ENCODE measurements around the gene ERG.
A peak's percentile ranks its signal among the peaks of the same experiment; 100 is the strongest.

ERG gene

GRCh38 chr21:38498057-38498833 is at the start of gene ERG:
ERG (minus strand) TSS chr21:38498477; CDS start chr21:38498380, 97 bp downstream.
- peak within 1 kb of the TSS in 4 of 5 donors; percentile 62 to 93 (median 74) for H3K9ac ChIP-seq (ENCODE audit: low read length in 5 of 5)
- H3K27ac ChIP-seq (ENCODE audit: low read depth, low read length), result peak within 1 kb of the TSS; percentile 76
- peaks cover 0 to 22% (median 3%) of the 10 kb centered on the region in 5 donors for H3K4me1 ChIP-seq (ENCODE audit: control insufficient read depth in 5 of 5, insufficient read depth in 5 of 5, low read length in 5 of 5)

GRCh38 chr21:38544661-38545060 is 46.4 kb upstream of the ERG start:
- no peak overlapping the region for H3K4me3 ChIP-seq (ENCODE audit: low read depth in 1 of 5, low read length in 5 of 5)
- no peak overlapping the region for H3K27ac ChIP-seq (ENCODE audit: low read depth, low read length)
- H3K9ac ChIP-seq (ENCODE audit: low read length in 5 of 5), result no peak overlapping the region
- H3K4me1 ChIP-seq (ENCODE audit: control insufficient read depth in 5 of 5, insufficient read depth in 5 of 5, low read length in 5 of 5), result no peaks in the 10 kb centered on the region
- H3K36me3 ChIP-seq (ENCODE audit: control insufficient read depth in 5 of 5, insufficient read depth in 5 of 5, low read length in 5 of 5), result no peaks in the 10 kb centered on the region
- peaks cover 0 to under 1% (median 0%) of the 10 kb centered on the region in 5 donors for H3K27me3 ChIP-seq (ENCODE audit: control insufficient read depth in 5 of 5, insufficient read depth in 4 of 5, low read length in 5 of 5)
- H3K9me3 ChIP-seq (ENCODE audit: control insufficient read depth in 5 of 5, low read length in 5 of 5), result no peaks in the 10 kb centered on the region

More at GRCh38 chr21:38498057-38498833, at the start of gene ERG:
- Histone ChIP-seq H3K9me3 (ENCODE audit: control insufficient read depth in 5 of 5, low read length in 5 of 5) (no peaks in the 10 kb centered on the region), H3K36me3 (ENCODE audit: control insufficient read depth in 5 of 5, insufficient read depth in 5 of 5, low read length in 5 of 5) (no peaks in the 10 kb centered on the region), H3K4me3 (ENCODE audit: low read depth in 1 of 5, low read length in 5 of 5) (peak within 1 kb of the TSS; percentile 36 to 79 (median 63)), H3K27me3 (ENCODE audit: control insufficient read depth in 5 of 5, insufficient read depth in 4 of 5, low read length in 5 of 5) (peaks cover 0 to 3% (median 0%) of the 10 kb centered on the region in 5 donors)

- no peaks in the 10 kb centered on the region for H3K9me3 ChIP-seq (ENCODE audit: control insufficient read depth in 5 of 5, low read length in 5 of 5)
- no peak overlapping the region for H3K27ac ChIP-seq (ENCODE audit: low read depth, low read length)
- H3K27me3 ChIP-seq (ENCODE audit: control insufficient read depth in 5 of 5, insufficient read depth in 4 of 5, low read length in 5 of 5), result no peaks in the 10 kb centered on the region
- H3K4me1 ChIP-seq (ENCODE audit: control insufficient read depth in 5 of 5, insufficient read depth in 5 of 5, low read length in 5 of 5), result no peaks in the 10 kb centered on the region
- H3K36me3 ChIP-seq (ENCODE audit: control insufficient read depth in 5 of 5, insufficient read depth in 5 of 5, low read length in 5 of 5), result no peaks in the 10 kb centered on the region
- no peak overlapping the region for H3K9ac ChIP-seq (ENCODE audit: low read length in 5 of 5)
- H3K4me3 ChIP-seq (ENCODE audit: low read depth in 1 of 5, low read length in 5 of 5), result no peak overlapping the region
Observed at GRCh38 chr21:38542263-38542662, 44.0 kb upstream of the ERG start.

GRCh38 chr21:38538353-38538752 is 40.1 kb upstream of the ERG start:
- Histone ChIP-seq H3K9ac (ENCODE audit: low read length in 5 of 5) (no peak overlapping the region), H3K4me3 (ENCODE audit: low read depth in 1 of 5, low read length in 5 of 5) (no peak overlapping the region), H3K36me3 (ENCODE audit: control insufficient read depth in 5 of 5, insufficient read depth in 5 of 5, low read length in 5 of 5) (no peaks in the 10 kb centered on the region), H3K4me1 (ENCODE audit: control insufficient read depth in 5 of 5, insufficient read depth in 5 of 5, low read length in 5 of 5) (no peaks in the 10 kb centered on the region), H3K27ac (ENCODE audit: low read depth, low read length) (no peak overlapping the region), H3K9me3 (ENCODE audit: control insufficient read depth in 5 of 5, low read length in 5 of 5) (no peaks in the 10 kb centered on the region), H3K27me3 (ENCODE audit: control insufficient read depth in 5 of 5, insufficient read depth in 4 of 5, low read length in 5 of 5) (no peaks in the 10 kb centered on the region)

- Histone ChIP-seq H3K27me3 (ENCODE audit: control insufficient read depth in 5 of 5, insufficient read depth in 4 of 5, low read length in 5 of 5) (no peaks in the 10 kb centered on the region), H3K9me3 (ENCODE audit: control insufficient read depth in 5 of 5, low read length in 5 of 5) (no peaks in the 10 kb centered on the region), H3K9ac (ENCODE audit: low read length in 5 of 5) (no peak overlapping the region), H3K4me3 (ENCODE audit: low read depth in 1 of 5, low read length in 5 of 5) (no peak overlapping the region), H3K4me1 (ENCODE audit: control insufficient read depth in 5 of 5, insufficient read depth in 5 of 5, low read length in 5 of 5) (peaks cover 0 to 4% (median 0%) of the 10 kb centered on the region in 5 donors), H3K36me3 (ENCODE audit: control insufficient read depth in 5 of 5, insufficient read depth in 5 of 5, low read length in 5 of 5) (no peaks in the 10 kb centered on the region), H3K27ac (ENCODE audit: low read depth, low read length) (no peak overlapping the region)
Observed at GRCh38 chr21:38534591-38534990, 36.3 kb upstream of the ERG start.

GRCh38 chr21:38533887-38534286 is 35.6 kb upstream of the ERG start:
- H3K27me3 ChIP-seq (ENCODE audit: control insufficient read depth in 5 of 5, insufficient read depth in 4 of 5, low read length in 5 of 5), result peaks cover 0 to 4% (median 0%) of the 10 kb centered on the region in 5 donors
- peaks cover 0 to 4% (median 0%) of the 10 kb centered on the region in 5 donors for H3K4me1 ChIP-seq (ENCODE audit: control insufficient read depth in 5 of 5, insufficient read depth in 5 of 5, low read length in 5 of 5)
- no peaks in the 10 kb centered on the region for H3K9me3 ChIP-seq (ENCODE audit: control insufficient read depth in 5 of 5, low read length in 5 of 5)
- H3K4me3 ChIP-seq (ENCODE audit: low read depth in 1 of 5, low read length in 5 of 5), result no peak overlapping the region
- H3K27ac ChIP-seq (ENCODE audit: low read depth, low read length), result no peak overlapping the region
- H3K9ac ChIP-seq (ENCODE audit: low read length in 5 of 5), result no peak overlapping the region
- H3K36me3 ChIP-seq (ENCODE audit: control insufficient read depth in 5 of 5, insufficient read depth in 5 of 5, low read length in 5 of 5), result no peaks in the 10 kb centered on the region

- Histone ChIP-seq H3K36me3 (ENCODE audit: control insufficient read depth in 5 of 5, insufficient read depth in 5 of 5, low read length in 5 of 5) (no peaks in the 10 kb centered on the region), H3K9ac (ENCODE audit: low read length in 5 of 5) (no peak overlapping the region), H3K4me1 (ENCODE audit: control insufficient read depth in 5 of 5, insufficient read depth in 5 of 5, low read length in 5 of 5) (peaks cover 0 to 4% (median 0%) of the 10 kb centered on the region in 5 donors), H3K4me3 (ENCODE audit: low read depth in 1 of 5, low read length in 5 of 5) (no peak overlapping the region), H3K27ac (ENCODE audit: low read depth, low read length) (no peak overlapping the region), H3K9me3 (ENCODE audit: control insufficient read depth in 5 of 5, low read length in 5 of 5) (no peaks in the 10 kb centered on the region), H3K27me3 (ENCODE audit: control insufficient read depth in 5 of 5, insufficient read depth in 4 of 5, low read length in 5 of 5) (peaks cover 0 to 4% (median 0%) of the 10 kb centered on the region in 5 donors)
Observed at GRCh38 chr21:38531591-38531990, 33.3 kb upstream of the ERG start.

GRCh38 chr21:38531039-38531541 is 32.8 kb upstream of the ERG start:
- Histone ChIP-seq H3K27me3 (ENCODE audit: control insufficient read depth in 5 of 5, insufficient read depth in 4 of 5, low read length in 5 of 5) (peaks cover 0 to 4% (median 0%) of the 10 kb centered on the region in 5 donors), H3K4me3 (ENCODE audit: low read depth in 1 of 5, low read length in 5 of 5) (no peak overlapping the region), H3K4me1 (ENCODE audit: control insufficient read depth in 5 of 5, insufficient read depth in 5 of 5, low read length in 5 of 5) (peaks cover 0 to 4% (median 0%) of the 10 kb centered on the region in 5 donors), H3K9ac (ENCODE audit: low read length in 5 of 5) (no peak overlapping the region), H3K27ac (ENCODE audit: low read depth, low read length) (no peak overlapping the region), H3K36me3 (ENCODE audit: control insufficient read depth in 5 of 5, insufficient read depth in 5 of 5, low read length in 5 of 5) (no peaks in the 10 kb centered on the region), H3K9me3 (ENCODE audit: control insufficient read depth in 5 of 5, low read length in 5 of 5) (no peaks in the 10 kb centered on the region)

- Histone ChIP-seq H3K9ac (ENCODE audit: low read length in 5 of 5) (no peak overlapping the region), H3K27me3 (ENCODE audit: control insufficient read depth in 5 of 5, insufficient read depth in 4 of 5, low read length in 5 of 5) (peaks cover 0 to 4% (median 0%) of the 10 kb centered on the region in 5 donors), H3K9me3 (ENCODE audit: control insufficient read depth in 5 of 5, low read length in 5 of 5) (no peaks in the 10 kb centered on the region), H3K4me3 (ENCODE audit: low read depth in 1 of 5, low read length in 5 of 5) (no peak overlapping the region), H3K36me3 (ENCODE audit: control insufficient read depth in 5 of 5, insufficient read depth in 5 of 5, low read length in 5 of 5) (no peaks in the 10 kb centered on the region), H3K4me1 (ENCODE audit: control insufficient read depth in 5 of 5, insufficient read depth in 5 of 5, low read length in 5 of 5) (peaks cover 0 to 4% (median 0%) of the 10 kb centered on the region in 5 donors), H3K27ac (ENCODE audit: low read depth, low read length) (no peak overlapping the region)
Observed at GRCh38 chr21:38527737-38528136, 29.5 kb upstream of the ERG start.

- Histone ChIP-seq H3K4me3 (ENCODE audit: low read depth in 1 of 5, low read length in 5 of 5) (no peak overlapping the region), H3K9me3 (ENCODE audit: control insufficient read depth in 5 of 5, low read length in 5 of 5) (no peaks in the 10 kb centered on the region), H3K9ac (ENCODE audit: low read length in 5 of 5) (no peak overlapping the region), H3K36me3 (ENCODE audit: control insufficient read depth in 5 of 5, insufficient read depth in 5 of 5, low read length in 5 of 5) (no peaks in the 10 kb centered on the region), H3K27ac (ENCODE audit: low read depth, low read length) (no peak overlapping the region), H3K4me1 (ENCODE audit: control insufficient read depth in 5 of 5, insufficient read depth in 5 of 5, low read length in 5 of 5) (no peaks in the 10 kb centered on the region), H3K27me3 (ENCODE audit: control insufficient read depth in 5 of 5, insufficient read depth in 4 of 5, low read length in 5 of 5) (peaks cover 0 to 4% (median 0%) of the 10 kb centered on the region in 5 donors)
Observed at GRCh38 chr21:38525454-38525853, 27.2 kb upstream of the ERG start.

All from subcutaneous abdominal adipose tissue (tissue), 5 donors.